NCI-H774 (cell line): ENCODE results near the gene UNC93A.
"Not testable (repeated sequence)": the region's sequence is repeated elsewhere in the genome, so short reads cannot be mapped to it uniquely, and the experiment has no call there.

ENCODE experiments used
- DNase-seq: peaks from one replicate; lab custom pipeline; 2025; lab: John Stamatoyannopoulos, UW

UNC93A gene

GRCh38 chr6:167311286-167311685 lies 20.2 kb downstream of the UNC93A start:
- no peak for DNase-seq

GRCh38 chr6:167311691-167312090 lies 20.6 kb downstream of the UNC93A start:
- not testable (repeated sequence) for DNase-seq

- no peak for DNase-seq
Measured at GRCh38 chr6:167314180-167314821, 23.2 kb downstream of the UNC93A start.

- no peak for DNase-seq
Measured at GRCh38 chr6:167317172-167317571, 26.1 kb downstream of the UNC93A start.

GRCh38 chr6:167318354-167318753 lies 27.2 kb downstream of the UNC93A start:
- not testable (repeated sequence) for DNase-seq

GRCh38 chr6:167318856-167319255 lies 27.7 kb downstream of the UNC93A start:
- not testable (repeated sequence) for DNase-seq

GRCh38 chr6:167319856-167320753 lies 29.0 kb downstream of the UNC93A start:
- not testable (repeated sequence) for DNase-seq

GRCh38 chr6:167320754-167321056 lies 29.6 kb downstream of the UNC93A start:
- not testable (repeated sequence) for DNase-seq

- not testable (repeated sequence) for DNase-seq
Measured at GRCh38 chr6:167321185-167321584, 30.1 kb downstream of the UNC93A start.

GRCh38 chr6:167323111-167323510 lies 32.0 kb downstream of the UNC93A start:
- DNase-seq = no peak

GRCh38 chr6:167324111-167324510 lies 33.0 kb downstream of the UNC93A start:
- DNase-seq = no peak

- no peak for DNase-seq
Measured at GRCh38 chr6:167325766-167326165, 34.7 kb downstream of the UNC93A start.

- DNase-seq = no peak
Measured at GRCh38 chr6:167327391-167327790, 36.3 kb downstream of the UNC93A start.

- no peak for DNase-seq
Measured at GRCh38 chr6:167328086-167328485, 37.0 kb downstream of the UNC93A start.

- no peak for DNase-seq
Measured at GRCh38 chr6:167329014-167329413, 37.9 kb downstream of the UNC93A start.

GRCh38 chr6:167330750-167331149 lies 39.6 kb downstream of the UNC93A start:
- no peak for DNase-seq

- peak; percentile 73 for DNase-seq
Measured at GRCh38 chr6:167331565-167331964, 40.5 kb downstream of the UNC93A start.

GRCh38 chr6:167336844-167337630 lies 45.9 kb downstream of the UNC93A start:
- no peak for DNase-seq

- DNase-seq = no peak
Measured at GRCh38 chr6:167337675-167338449, 46.7 kb downstream of the UNC93A start.

GRCh38 chr6:167338541-167339117 lies 47.5 kb downstream of the UNC93A start:
- DNase-seq = no peak

GRCh38 chr6:167341038-167341583 lies 50.0 kb downstream of the UNC93A start:
- DNase-seq = peak; percentile 32
